Mucosa of stomach (tissue), 1 donor: ENCODE data around the gene PRDM5.
A peak's percentile ranks its signal among the peaks of the same experiment; 100 is the strongest.

Experiments used
- H3K27me3 ChIP-seq: one replicate; pipeline ENCODE4 v1.7.0; 2013; ENCODE audit warnings: mild to moderate bottlenecking, low read length; ENCODE audit not compliant: control insufficient read depth, insufficient read depth
- H3K36me3 ChIP-seq: one replicate; pipeline ENCODE4 v1.7.0; 2013; ENCODE audit warnings: low read length; ENCODE audit not compliant: control insufficient read depth, insufficient read depth
- H3K4me1 ChIP-seq: one replicate; pipeline ENCODE4 v1.7.0; 2013; ENCODE audit warnings: mild to moderate bottlenecking, low read length; ENCODE audit not compliant: control insufficient read depth, insufficient read depth
- H3K4me3 ChIP-seq: one replicate; pipeline ENCODE4 v1.7.0; 2013; ENCODE audit warnings: low read length
- H3K9ac ChIP-seq: one replicate; pipeline ENCODE4 v1.7.0; 2013; ENCODE audit warnings: mild to moderate bottlenecking, low read length, moderate library complexity
- H3K9me3 ChIP-seq: one replicate; pipeline ENCODE4 v1.7.0; 2013; ENCODE audit warnings: mild to moderate bottlenecking, low read length, moderate library complexity; ENCODE audit not compliant: control insufficient read depth
- donor health status: Pancreatic carcinoma.

The PRDM5 gene

DNA sequence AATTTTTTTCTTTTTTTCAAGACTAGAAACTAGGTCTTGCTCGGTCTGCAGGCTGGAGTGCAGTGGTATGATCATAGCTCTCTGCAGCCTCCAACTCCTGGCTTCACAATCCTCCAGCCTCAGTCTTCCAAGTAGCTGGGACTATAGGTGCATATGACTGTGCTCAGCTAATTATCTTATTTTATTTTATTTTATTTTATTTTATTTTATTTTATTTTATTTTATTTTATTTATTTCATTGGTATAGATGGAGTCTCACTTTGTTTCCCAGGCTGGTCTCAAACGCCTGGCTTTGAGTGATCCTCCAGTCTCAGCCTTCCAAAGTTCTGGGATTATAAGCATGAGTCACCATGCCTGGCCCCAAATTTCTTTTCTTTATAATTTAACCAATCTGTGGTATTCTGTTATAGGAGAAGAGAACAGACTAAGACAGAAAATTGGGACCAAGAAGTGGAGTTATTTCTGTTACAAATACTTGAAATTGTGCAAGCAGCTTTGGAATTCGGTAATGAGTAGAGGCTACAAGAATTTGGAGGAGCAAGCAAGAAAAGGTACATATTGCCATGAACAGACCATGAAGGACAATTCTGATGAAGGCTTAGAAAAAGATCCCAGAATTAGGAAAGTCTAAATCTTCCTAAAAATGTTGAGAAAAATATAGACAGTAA is 4.0 kb upstream of the PRDM5 start:
- Histone ChIP-seq H3K9me3 (no peaks in the 10 kb centered on the region), H3K27me3 (no peaks in the 10 kb centered on the region), H3K36me3 (no peaks in the 10 kb centered on the region), H3K4me3 (no peak overlapping the region), H3K4me1 (peaks cover 1% of the 10 kb centered on the region), H3K9ac (no peak overlapping the region)

DNA sequence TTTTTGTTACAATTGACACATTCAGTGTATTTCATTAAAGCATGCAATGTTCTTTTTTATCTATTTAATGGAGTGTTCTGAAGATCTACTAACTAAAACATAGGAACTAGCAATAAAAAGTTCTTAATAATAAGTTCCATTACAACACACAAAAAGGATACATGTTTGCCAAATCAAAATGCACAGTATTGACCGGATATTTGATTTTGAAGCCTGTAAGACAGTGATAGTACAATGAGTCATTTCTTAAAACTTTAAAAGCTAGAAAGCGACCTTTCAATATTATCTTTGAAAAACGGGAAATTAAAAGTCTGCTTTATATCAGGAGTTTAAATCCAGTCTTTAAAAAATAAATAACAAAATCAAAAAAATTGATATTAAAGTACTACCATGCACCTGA is 2.4 kb upstream of the PRDM5 start:
- Histone ChIP-seq H3K4me1 (peaks cover 6% of the 10 kb centered on the region), H3K9ac (no peak overlapping the region), H3K36me3 (no peaks in the 10 kb centered on the region), H3K9me3 (no peaks in the 10 kb centered on the region), H3K4me3 (no peak overlapping the region), H3K27me3 (no peaks in the 10 kb centered on the region)

DNA sequence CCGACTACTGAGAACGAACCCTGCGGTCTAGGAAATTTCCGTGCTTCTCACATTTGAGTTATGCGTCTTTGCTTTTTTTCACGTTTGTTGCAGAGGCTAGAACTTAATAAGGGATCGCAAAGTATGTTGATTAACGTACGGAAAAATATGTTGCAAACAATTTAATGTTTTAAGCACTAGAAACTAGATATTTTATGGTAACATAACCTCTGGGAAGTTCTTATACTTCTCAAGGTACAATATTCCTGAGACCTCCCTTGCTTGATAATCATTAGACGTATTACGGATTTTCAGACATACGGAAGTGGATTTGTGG is 639 bp upstream of the PRDM5 start:
- Histone ChIP-seq H3K4me1 (peaks cover 13% of the 10 kb centered on the region), H3K27me3 (no peaks in the 10 kb centered on the region), H3K4me3 (peak overlapping the region; percentile 53), H3K9me3 (no peaks in the 10 kb centered on the region), H3K36me3 (no peaks in the 10 kb centered on the region), H3K9ac (peak overlapping the region; percentile 75)

- peaks cover 17% of the 10 kb centered on the region for H3K4me1 ChIP-seq
These were observed 808 bp downstream of the PRDM5 start for GRCh38 chr4:120921456-120922380.

GRCh38 chr4:120920666-120921065 is 1.9 kb downstream of the PRDM5 start:
- Histone ChIP-seq H3K9ac (no peak overlapping the region), H3K27me3 (no peaks in the 10 kb centered on the region), H3K9me3 (no peaks in the 10 kb centered on the region), H3K36me3 (no peaks in the 10 kb centered on the region), H3K4me3 (no peak overlapping the region), H3K4me1 (peaks cover 17% of the 10 kb centered on the region)

More at GRCh38 chr4:120921456-120922380, 808 bp downstream of the PRDM5 start:
- Histone ChIP-seq H3K9me3 (no peaks in the 10 kb centered on the region), H3K36me3 (no peaks in the 10 kb centered on the region), H3K27me3 (no peaks in the 10 kb centered on the region), H3K4me3 (peak overlapping the region; percentile 53), H3K9ac (peak overlapping the region; percentile 75)

GRCh38 chr4:120919358-120919757 is 3.2 kb downstream of the PRDM5 start:
- H3K36me3 ChIP-seq, result no peaks in the 10 kb centered on the region

DNA sequence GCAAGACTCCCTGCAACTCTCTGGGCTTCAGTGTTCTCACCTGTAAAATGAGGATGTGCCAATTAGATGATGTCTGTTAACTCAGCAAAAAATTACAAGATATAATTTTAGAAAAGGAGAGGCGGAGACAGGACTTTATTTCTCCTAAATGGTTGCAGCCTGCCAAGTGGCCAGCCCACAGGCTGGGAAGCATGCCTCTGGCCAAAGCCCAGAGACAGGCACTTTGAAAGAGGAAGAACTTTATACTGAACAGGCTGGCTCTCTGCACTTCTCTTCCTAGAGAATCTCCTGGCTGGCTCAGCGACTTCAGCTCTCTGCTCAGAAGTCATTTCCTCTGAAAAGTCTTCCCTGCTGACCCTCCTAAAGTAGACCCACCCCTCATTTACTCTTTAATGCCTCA is 3.7 kb downstream of the PRDM5 start:
- no peak overlapping the region for H3K9ac ChIP-seq
- H3K9me3 ChIP-seq, result no peaks in the 10 kb centered on the region
- H3K4me3 ChIP-seq, result no peak overlapping the region
- peaks cover 17% of the 10 kb centered on the region for H3K4me1 ChIP-seq
- no peaks in the 10 kb centered on the region for H3K36me3 ChIP-seq
- H3K27me3 ChIP-seq, result no peaks in the 10 kb centered on the region

More at GRCh38 chr4:120919358-120919757, 3.2 kb downstream of the PRDM5 start:
- H3K27me3 ChIP-seq, result no peaks in the 10 kb centered on the region
- no peak overlapping the region for H3K9ac ChIP-seq
- no peak overlapping the region for H3K4me3 ChIP-seq
- no peaks in the 10 kb centered on the region for H3K9me3 ChIP-seq
- peaks cover 17% of the 10 kb centered on the region for H3K4me1 ChIP-seq

- Histone ChIP-seq H3K36me3 (no peaks in the 10 kb centered on the region), H3K27me3 (no peaks in the 10 kb centered on the region), H3K9ac (no peak overlapping the region), H3K9me3 (no peaks in the 10 kb centered on the region), H3K4me1 (peaks cover 17% of the 10 kb centered on the region), H3K4me3 (no peak overlapping the region)
These were observed 4.4 kb downstream of the PRDM5 start for GRCh38 chr4:120918092-120918491.

GRCh38 chr4:120916937-120917336 is 5.6 kb downstream of the PRDM5 start:
- Histone ChIP-seq H3K27me3 (no peaks in the 10 kb centered on the region), H3K4me1 (peaks cover 17% of the 10 kb centered on the region), H3K36me3 (no peaks in the 10 kb centered on the region), H3K9me3 (no peaks in the 10 kb centered on the region), H3K4me3 (no peak overlapping the region), H3K9ac (no peak overlapping the region)

- no peaks in the 10 kb centered on the region for H3K36me3 ChIP-seq
- no peak overlapping the region for H3K9ac ChIP-seq
- H3K9me3 ChIP-seq, result no peaks in the 10 kb centered on the region
- no peaks in the 10 kb centered on the region for H3K27me3 ChIP-seq
- H3K4me1 ChIP-seq, result peaks cover 12% of the 10 kb centered on the region
- no peak overlapping the region for H3K4me3 ChIP-seq
These were observed 7.2 kb downstream of the PRDM5 start for GRCh38 chr4:120915336-120915735.

DNA sequence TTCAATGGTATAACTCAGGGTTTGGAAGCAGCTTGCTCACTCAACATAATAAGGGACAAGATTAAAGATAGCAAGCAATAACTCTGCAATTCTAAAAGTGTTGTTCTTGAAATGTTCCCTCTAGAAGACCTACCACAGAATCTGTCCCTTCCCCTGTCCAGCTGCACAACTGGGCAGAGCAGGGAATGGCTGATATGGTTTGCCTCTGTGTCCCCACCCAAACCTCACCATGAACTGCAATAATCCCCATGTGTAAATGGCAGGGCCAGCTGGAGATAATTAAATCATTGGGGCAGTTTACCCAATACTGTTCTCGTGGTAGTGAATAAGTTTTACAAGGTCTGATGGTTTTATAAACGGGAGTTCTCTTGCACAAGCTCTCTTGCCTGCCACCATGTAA is 19.1 kb downstream of the PRDM5 start:
- H3K9me3 ChIP-seq, result no peaks in the 10 kb centered on the region
- H3K4me3 ChIP-seq, result no peak overlapping the region
- no peaks in the 10 kb centered on the region for H3K27me3 ChIP-seq
- no peak overlapping the region for H3K9ac ChIP-seq
- no peaks in the 10 kb centered on the region for H3K4me1 ChIP-seq
- no peaks in the 10 kb centered on the region for H3K36me3 ChIP-seq

- no peaks in the 10 kb centered on the region for H3K36me3 ChIP-seq
- H3K9ac ChIP-seq, result no peak overlapping the region
- H3K27me3 ChIP-seq, result no peaks in the 10 kb centered on the region
- H3K4me3 ChIP-seq, result no peak overlapping the region
- H3K4me1 ChIP-seq, result no peaks in the 10 kb centered on the region
- H3K9me3 ChIP-seq, result no peaks in the 10 kb centered on the region
These were observed 19.6 kb downstream of the PRDM5 start for GRCh38 chr4:120902925-120903324.
